ENCODE data around the gene OR9Q1.

GRCh38 chr11:58024601-58025091 lies 965 bp downstream of the OR9Q1 start:
- TF ChIP-seq, protein P1, sequence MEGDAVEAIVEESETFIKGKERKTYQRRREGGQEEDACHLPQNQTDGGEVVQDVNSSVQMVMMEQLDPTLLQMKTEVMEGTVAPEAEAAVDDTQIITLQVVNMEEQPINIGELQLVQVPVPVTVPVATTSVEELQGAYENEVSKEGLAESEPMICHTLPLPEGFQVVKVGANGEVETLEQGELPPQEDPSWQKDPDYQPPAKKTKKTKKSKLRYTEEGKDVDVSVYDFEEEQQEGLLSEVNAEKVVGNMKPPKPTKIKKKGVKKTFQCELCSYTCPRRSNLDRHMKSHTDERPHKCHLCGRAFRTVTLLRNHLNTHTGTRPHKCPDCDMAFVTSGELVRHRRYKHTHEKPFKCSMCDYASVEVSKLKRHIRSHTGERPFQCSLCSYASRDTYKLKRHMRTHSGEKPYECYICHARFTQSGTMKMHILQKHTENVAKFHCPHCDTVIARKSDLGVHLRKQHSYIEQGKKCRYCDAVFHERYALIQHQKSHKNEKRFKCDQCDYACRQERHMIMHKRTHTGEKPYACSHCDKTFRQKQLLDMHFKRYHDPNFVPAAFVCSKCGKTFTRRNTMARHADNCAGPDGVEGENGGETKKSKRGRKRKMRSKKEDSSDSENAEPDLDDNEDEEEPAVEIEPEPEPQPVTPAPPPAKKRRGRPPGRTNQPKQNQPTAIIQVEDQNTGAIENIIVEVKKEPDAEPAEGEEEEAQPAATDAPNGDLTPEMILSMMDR (IDR thresholded peaks at IDR 0.05), result no peak
- no peak for TF ChIP-seq EZH2 (IDR thresholded peaks at IDR 0.05)
